Measurements from ENCODE around the gene ABCF1.
A peak's percentile ranks its signal among the peaks of the same experiment; 100 is the strongest.

DNA sequence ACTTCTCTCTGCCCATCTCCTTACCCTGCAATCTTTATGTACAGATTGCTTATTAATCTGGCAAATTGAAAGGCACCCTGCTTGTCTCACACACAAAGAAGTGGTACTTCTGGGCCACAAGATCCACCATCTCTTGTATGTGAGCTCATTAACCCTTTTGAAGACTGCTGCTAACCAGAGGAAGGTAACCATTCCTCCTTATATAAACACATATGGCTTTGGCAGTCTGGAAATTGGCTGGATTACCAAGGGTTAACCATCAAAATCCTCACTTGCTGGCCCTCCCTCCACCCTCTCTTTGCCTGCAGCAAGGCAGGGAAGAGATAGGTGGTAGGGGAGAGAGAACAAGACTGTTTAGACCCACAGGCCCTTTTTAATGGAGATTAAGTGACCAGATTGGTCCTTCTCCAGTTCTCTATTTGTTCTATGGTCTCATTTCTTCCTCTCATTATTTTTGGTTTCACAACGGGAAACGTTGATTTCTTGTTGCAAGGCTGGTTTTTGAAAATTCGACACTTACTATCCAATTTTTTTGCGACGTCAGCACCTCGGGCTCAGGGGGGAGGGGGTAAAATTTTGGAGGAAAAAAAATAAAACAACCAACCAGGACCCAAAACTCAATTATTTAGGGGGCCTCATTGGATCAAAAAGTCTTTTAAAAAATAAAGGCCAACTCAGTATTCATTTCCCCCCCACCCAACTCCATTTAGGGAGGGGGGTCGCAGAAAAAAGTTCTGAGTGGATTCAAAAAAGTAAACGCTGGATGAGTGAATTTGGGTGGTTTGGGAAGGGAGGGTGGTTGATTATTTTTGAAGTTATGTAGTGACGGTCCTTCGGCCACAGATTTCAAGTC, 44.9 kb downstream of the ABCF1 start:
- TF ChIP-seq POLR2A (IDR thresholded peaks at IDR 0.05; ENCODE audit: low read depth, low read length) (peak; percentile 88), POLR2AphosphoS5 (IDR thresholded peaks at IDR 0.05; ENCODE audit: low read depth, low read length) (peak; percentile 96), TAF1 (IDR thresholded peaks at IDR 0.05; ENCODE audit: borderline replicate concordance, low read depth, low read length) (no peak)
